ENCODE results near the gene TCEANC. TPM values are rescaled to one million over a fixed set of nuclear protein-coding genes. Genes with fewer than 3 reads are reported as not detected.

TCEANC gene
- total RNA-seq, 1 experiment from 2014 or later: 3.1 TPM

DNA sequence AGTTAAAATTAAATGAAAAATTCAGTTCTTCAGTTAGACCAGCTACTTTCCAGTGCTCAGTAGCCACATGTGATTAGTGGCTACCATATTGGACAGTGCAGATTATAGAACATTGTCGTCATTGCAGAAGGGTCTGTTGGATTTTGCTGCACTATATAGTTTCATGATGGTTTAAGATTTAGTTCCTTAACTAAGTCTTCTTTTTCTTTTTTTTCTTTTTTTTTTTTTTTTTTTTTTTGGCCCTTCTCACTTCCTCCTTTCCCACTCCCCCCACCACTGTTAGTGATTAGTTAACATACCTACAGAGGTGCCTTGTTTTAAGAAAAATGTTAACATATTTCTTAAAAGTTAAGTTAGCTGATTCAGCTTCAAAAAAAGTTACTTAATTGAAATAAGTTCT lies 45.0 kb downstream of the TCEANC start:
- H3K27ac ChIP-seq (ENCODE audit: insufficient read length, low read depth, low read length): no peak overlapping the region
- Mint-ChIP-seq H3K36me3 (ENCODE audit: insufficient read depth in 1 of 3, low read depth in 3 of 3) (peaks cover 0 to 8% (median 2%) of the 10 kb centered on the region in 3 experiments; a peak in 4 of 7 replicates), H3K4me1 (peaks cover 27 to 33% of the 10 kb centered on the region in 2 experiments), H3K9me3 (peaks cover 26 to 33% of the 10 kb centered on the region in 2 experiments), H3K27ac (no peak overlapping the region; a peak in 1 of 7 replicates), H3K27me3 (ENCODE audit: low read depth) (no peaks in the 10 kb centered on the region; the same call in none of the 2 replicates), H3K4me3 (no peak overlapping the region)
- H2AK5ac ChIP-seq (ENCODE audit: insufficient read length, low read length): no peak overlapping the region
- H3T11ph ChIP-seq (ENCODE audit: low read length): no peak overlapping the region
- H4K5ac ChIP-seq (ENCODE audit: insufficient read length, low read depth, low read length): no peak overlapping the region
- no CpG with 5 or more reads among the region's 1 CpG for WGBS (ENCODE audit: extremely low coverage, insufficient read length, low lambda C conversion rate)
- no peak overlapping the region for H3K4ac ChIP-seq (ENCODE audit: low read depth, low read length)
- peaks cover 7% of the 10 kb centered on the region; the same call in 1 of the 2 replicates for H3K4me1 ChIP-seq (ENCODE audit: insufficient read depth, low read length)
- no peak overlapping the region for H3K14ac ChIP-seq (ENCODE audit: insufficient read depth, low read length)
- TF ChIP-seq, protein P1, sequence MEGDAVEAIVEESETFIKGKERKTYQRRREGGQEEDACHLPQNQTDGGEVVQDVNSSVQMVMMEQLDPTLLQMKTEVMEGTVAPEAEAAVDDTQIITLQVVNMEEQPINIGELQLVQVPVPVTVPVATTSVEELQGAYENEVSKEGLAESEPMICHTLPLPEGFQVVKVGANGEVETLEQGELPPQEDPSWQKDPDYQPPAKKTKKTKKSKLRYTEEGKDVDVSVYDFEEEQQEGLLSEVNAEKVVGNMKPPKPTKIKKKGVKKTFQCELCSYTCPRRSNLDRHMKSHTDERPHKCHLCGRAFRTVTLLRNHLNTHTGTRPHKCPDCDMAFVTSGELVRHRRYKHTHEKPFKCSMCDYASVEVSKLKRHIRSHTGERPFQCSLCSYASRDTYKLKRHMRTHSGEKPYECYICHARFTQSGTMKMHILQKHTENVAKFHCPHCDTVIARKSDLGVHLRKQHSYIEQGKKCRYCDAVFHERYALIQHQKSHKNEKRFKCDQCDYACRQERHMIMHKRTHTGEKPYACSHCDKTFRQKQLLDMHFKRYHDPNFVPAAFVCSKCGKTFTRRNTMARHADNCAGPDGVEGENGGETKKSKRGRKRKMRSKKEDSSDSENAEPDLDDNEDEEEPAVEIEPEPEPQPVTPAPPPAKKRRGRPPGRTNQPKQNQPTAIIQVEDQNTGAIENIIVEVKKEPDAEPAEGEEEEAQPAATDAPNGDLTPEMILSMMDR (conservative IDR thresholded peaks at IDR 0.05): no peak
- H3K27me3 ChIP-seq (ENCODE audit: insufficient read depth, low read length): no peaks in the 10 kb centered on the region
- no peak overlapping the region for H2BK15ac ChIP-seq (ENCODE audit: low read depth, low read length)
- H3K56ac ChIP-seq (ENCODE audit: insufficient read length, low read depth, low read length): no peak overlapping the region
- H3K23ac ChIP-seq (ENCODE audit: insufficient read length, low read depth, low read length): no peak overlapping the region
- H3K9ac ChIP-seq (ENCODE audit: extremely low read depth, insufficient read length, low read length): no peak overlapping the region
- H3K18ac ChIP-seq (ENCODE audit: insufficient read length, low read depth, low read length): no peak overlapping the region
- no peaks in the 10 kb centered on the region for H3K9me3 ChIP-seq (ENCODE audit: control insufficient read depth, low read depth, low read length)
- H2BK20ac ChIP-seq (ENCODE audit: low read depth, low read length, poor library complexity, severe bottlenecking): no peak overlapping the region
- peaks cover 4% of the 10 kb centered on the region for H3K79me1 ChIP-seq (ENCODE audit: insufficient read depth, low read depth, low read length, poor library complexity, severe bottlenecking)
- peaks cover 27% of the 10 kb centered on the region; the same call in 1 of the 2 replicates for H3K79me2 ChIP-seq (ENCODE audit: insufficient read depth, low read length)
- no peak overlapping the region for H2BK12ac ChIP-seq (ENCODE audit: insufficient read length, low read depth, low read length)
- no peak overlapping the region for H4K8ac ChIP-seq (replicated peaks; ENCODE audit: insufficient read length, low read depth, low read length)
- H4K91ac ChIP-seq (ENCODE audit: insufficient read length, low read depth, low read length): no peak overlapping the region
- no peaks in the 10 kb centered on the region for H3K23me2 ChIP-seq (ENCODE audit: insufficient read length, low read depth, low read length, poor library complexity, severe bottlenecking)
- H2BK5ac ChIP-seq (ENCODE audit: insufficient read length, low read length): no peak overlapping the region
- DNase-seq: no peak
- no peak overlapping the region for H2BK120ac ChIP-seq (ENCODE audit: low read depth, low read length, poor library complexity, severe bottlenecking)
- H3K4me2 ChIP-seq (ENCODE audit: insufficient read depth, insufficient read length, low read length): no peak overlapping the region
- no peak overlapping the region for H2AFZ ChIP-seq (ENCODE audit: low read length)
- no peaks in the 10 kb centered on the region for H4K20me1 ChIP-seq (ENCODE audit: control insufficient read depth, insufficient read depth, insufficient read length)

All from H9 (cell line).